SK-N-SH treated with all-trans-retinoic acid at 6 μM for 48 hours (cell line): ENCODE data around the gene POFUT1.

Source experiments
- ATAC-seq: fragments of 200-7000 bp; cut with Tn5 transposase; 3 replicates; pipeline ENCODE4 v1.9.1; 2020; ENCODE audit warnings: mild to moderate bottlenecking, moderate library complexity
- ARNTL ChIP-seq: fragments of 450-650 bp; formaldehyde crosslinking; IDR thresholded peaks from 2 replicates; pipeline ENCODE4 v1.5.0; 2020; ENCODE audit warnings: low read depth, mild to moderate bottlenecking, moderate library complexity, borderline replicate concordance
- BACH2 ChIP-seq: fragments of 250-450 bp; sonication (Bioruptor Pico); IDR thresholded peaks from 2 replicates; pipeline ENCODE4 v1.9.0; 2021; ENCODE audit warnings: mild to moderate bottlenecking, borderline replicate concordance
- CSDC2 ChIP-seq: fragments of 250-450 bp; sonication (Bioruptor Pico); IDR thresholded peaks from 2 replicates; pipeline ENCODE4 v1.5.0; 2020; ENCODE audit warnings: mild to moderate bottlenecking, moderate library complexity
- ESRRG ChIP-seq: fragments of 250-450 bp; sonication (Bioruptor Pico); IDR thresholded peaks from 2 replicates; pipeline ENCODE4 v1.6.1; 2021; ENCODE audit warnings: mild to moderate bottlenecking
- GLIS3 ChIP-seq: fragments of 250-450 bp; sonication (Bioruptor Pico); IDR thresholded peaks from 2 replicates; pipeline ENCODE4 v1.5.0; 2020; ENCODE audit warnings: mild to moderate bottlenecking, moderate library complexity
- ISL1 ChIP-seq: fragments of 250-450 bp; sonication (Bioruptor Pico); IDR thresholded peaks from 2 replicates; pipeline ENCODE4 v2.1.2; 2022; ENCODE audit warnings: mild to moderate bottlenecking, moderate library complexity
- OSR1 ChIP-seq: fragments of 250-450 bp; sonication (Bioruptor Pico); IDR thresholded peaks from 2 replicates; pipeline ENCODE4 v1.8.0; 2022; ENCODE audit warnings: moderate library complexity, mild to moderate bottlenecking, inconsistent platforms
- PPARA ChIP-seq: fragments of 250-450 bp; sonication (Bioruptor Pico); IDR thresholded peaks from 2 replicates; pipeline ENCODE4 v1.5.0; 2020; ENCODE audit warnings: mild to moderate bottlenecking, borderline replicate concordance
- RARB ChIP-seq: fragments of 250-450 bp; sonication (Bioruptor Pico); IDR thresholded peaks from 2 replicates; pipeline ENCODE4 v1.8.0; 2021; ENCODE audit warnings: mild to moderate bottlenecking, moderate library complexity
- TCF4 ChIP-seq: fragments of 250-450 bp; sonication (Bioruptor Pico); IDR thresholded peaks from 2 replicates; pipeline ENCODE4 v1.8.0; 2021; ENCODE audit warnings: mild to moderate bottlenecking, moderate library complexity, borderline replicate concordance
- TOX ChIP-seq: fragments of 250-450 bp; sonication (Bioruptor Pico); IDR thresholded peaks from 2 replicates; pipeline ENCODE4 v1.8.0; 2021; ENCODE audit warnings: mild to moderate bottlenecking, moderate library complexity, borderline replicate concordance
- ZC3H10 ChIP-seq: fragments of 250-450 bp; sonication (Bioruptor Pico); IDR thresholded peaks from 2 replicates; pipeline ENCODE4 v1.5.1; 2021; ENCODE audit warnings: mild to moderate bottlenecking, moderate library complexity
- ZFP3 ChIP-seq: fragments of 250-450 bp; sonication (Bioruptor Pico); IDR thresholded peaks from 2 replicates; pipeline ENCODE4 v1.5.0; 2020; ENCODE audit warnings: mild to moderate bottlenecking, moderate library complexity
- ZFP30 ChIP-seq: fragments of 450-650 bp; formaldehyde crosslinking; IDR thresholded peaks from 2 replicates; pipeline ENCODE4 v1.5.0; 2022; ENCODE audit warnings: mild to moderate bottlenecking, moderate library complexity
- ZNF565 ChIP-seq: fragments of 450-650 bp; formaldehyde crosslinking; conservative IDR thresholded peaks from 2 replicates; pipeline ENCODE4 v1.5.0; 2020; ENCODE audit warnings: low read depth, mild to moderate bottlenecking, moderate library complexity
- TF ChIP-seq, protein P1 (sequence below): fragments of 250-450 bp; sonication (Bioruptor Pico); IDR thresholded peaks from 2 replicates; pipeline ENCODE4 v1.5.0; 2020; ENCODE audit warnings: mild to moderate bottlenecking, moderate library complexity
- TF ChIP-seq, protein P2 (sequence below): fragments of 250-450 bp; sonication (Bioruptor Pico); IDR thresholded peaks from 2 replicates; pipeline ENCODE4 v1.5.1; 2021; ENCODE audit warnings: mild to moderate bottlenecking, moderate library complexity
- TF ChIP-seq, protein P3 (sequence below): fragments of 250-450 bp; sonication (Bioruptor Pico); IDR thresholded peaks from 2 replicates; pipeline ENCODE4 v1.8.0; 2020; ENCODE audit warnings: mild to moderate bottlenecking, moderate library complexity, borderline replicate concordance
- TF ChIP-seq, protein P4 (sequence below): fragments of 250-450 bp; sonication (Bioruptor Pico); IDR thresholded peaks from 2 replicates; pipeline ENCODE4 v1.8.0; 2021; ENCODE audit warnings: low read depth, mild to moderate bottlenecking, moderate library complexity, borderline replicate concordance

Gene POFUT1

DNA sequence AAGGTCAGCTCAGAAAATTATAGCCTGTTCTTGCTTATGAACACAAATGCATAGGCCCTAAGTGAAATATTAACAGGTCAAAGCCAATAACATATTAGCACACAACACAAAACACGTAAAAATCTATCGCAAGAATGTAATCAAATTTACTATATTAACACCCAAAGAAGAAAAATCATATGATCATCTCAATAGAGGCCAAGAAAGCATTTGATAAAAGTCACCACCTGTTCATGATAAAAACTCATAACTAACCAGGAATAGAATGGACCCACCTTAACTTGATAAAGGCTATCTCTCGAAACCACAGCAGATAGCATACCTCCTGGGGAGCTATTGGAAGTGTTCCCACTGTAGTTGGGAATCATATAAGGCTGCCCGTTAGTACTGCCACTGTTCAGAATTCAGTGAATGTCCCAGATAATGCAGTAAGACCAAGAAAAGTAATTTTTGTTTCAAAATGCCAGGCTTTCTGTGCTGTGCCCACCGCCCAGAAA lies 21.6 kb downstream of the POFUT1 start:
- no peak for ATAC-seq
- no peak for TF ChIP-seq GLIS3 (CRISPR knock-in tag)

DNA sequence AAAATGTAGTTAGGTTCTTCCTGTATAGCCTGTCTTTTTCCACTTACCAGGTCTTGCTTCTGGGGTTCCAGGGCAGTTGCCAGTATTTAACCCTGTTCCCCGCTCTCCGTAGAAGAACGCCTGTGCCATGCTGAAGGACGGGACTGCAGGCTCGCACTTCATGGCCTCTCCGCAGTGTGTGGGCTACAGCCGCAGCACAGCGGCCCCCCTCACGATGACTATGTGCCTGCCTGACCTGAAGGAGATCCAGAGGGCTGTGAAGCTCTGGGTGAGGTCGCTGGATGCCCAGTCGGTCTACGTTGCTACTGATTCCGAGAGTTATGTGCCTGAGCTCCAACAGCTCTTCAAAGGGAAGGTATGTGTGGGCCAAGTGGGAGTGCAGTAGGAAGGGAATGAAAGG lies 23.0 kb downstream of the POFUT1 start:
- TF ChIP-seq RARB, result no peak
- no peak for ATAC-seq

DNA sequence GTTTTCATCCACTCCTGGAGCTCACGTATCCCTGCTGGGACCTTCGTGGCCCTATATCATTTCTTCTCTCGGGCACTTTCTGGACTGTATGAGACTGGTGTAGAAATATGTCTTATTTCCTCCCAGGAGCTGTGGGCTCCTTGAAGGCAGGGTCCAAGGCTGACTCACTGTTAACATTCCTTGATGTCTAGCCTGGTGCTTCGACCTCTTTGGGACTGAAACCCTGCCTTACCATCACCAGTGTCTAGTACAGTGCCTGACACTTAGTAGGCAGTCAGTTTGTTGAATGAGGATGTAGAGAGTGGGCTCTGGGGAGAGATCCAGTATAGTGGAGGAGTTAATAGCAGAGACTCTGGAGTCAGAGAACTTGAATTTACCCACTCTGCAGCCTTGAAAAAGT lies 23.6 kb downstream of the POFUT1 start:
- ATAC-seq, result no peak
- TF ChIP-seq ESRRG, result no peak
- TF ChIP-seq BACH2 (CRISPR knock-in tag), result no peak
- TF ChIP-seq, protein P1, sequence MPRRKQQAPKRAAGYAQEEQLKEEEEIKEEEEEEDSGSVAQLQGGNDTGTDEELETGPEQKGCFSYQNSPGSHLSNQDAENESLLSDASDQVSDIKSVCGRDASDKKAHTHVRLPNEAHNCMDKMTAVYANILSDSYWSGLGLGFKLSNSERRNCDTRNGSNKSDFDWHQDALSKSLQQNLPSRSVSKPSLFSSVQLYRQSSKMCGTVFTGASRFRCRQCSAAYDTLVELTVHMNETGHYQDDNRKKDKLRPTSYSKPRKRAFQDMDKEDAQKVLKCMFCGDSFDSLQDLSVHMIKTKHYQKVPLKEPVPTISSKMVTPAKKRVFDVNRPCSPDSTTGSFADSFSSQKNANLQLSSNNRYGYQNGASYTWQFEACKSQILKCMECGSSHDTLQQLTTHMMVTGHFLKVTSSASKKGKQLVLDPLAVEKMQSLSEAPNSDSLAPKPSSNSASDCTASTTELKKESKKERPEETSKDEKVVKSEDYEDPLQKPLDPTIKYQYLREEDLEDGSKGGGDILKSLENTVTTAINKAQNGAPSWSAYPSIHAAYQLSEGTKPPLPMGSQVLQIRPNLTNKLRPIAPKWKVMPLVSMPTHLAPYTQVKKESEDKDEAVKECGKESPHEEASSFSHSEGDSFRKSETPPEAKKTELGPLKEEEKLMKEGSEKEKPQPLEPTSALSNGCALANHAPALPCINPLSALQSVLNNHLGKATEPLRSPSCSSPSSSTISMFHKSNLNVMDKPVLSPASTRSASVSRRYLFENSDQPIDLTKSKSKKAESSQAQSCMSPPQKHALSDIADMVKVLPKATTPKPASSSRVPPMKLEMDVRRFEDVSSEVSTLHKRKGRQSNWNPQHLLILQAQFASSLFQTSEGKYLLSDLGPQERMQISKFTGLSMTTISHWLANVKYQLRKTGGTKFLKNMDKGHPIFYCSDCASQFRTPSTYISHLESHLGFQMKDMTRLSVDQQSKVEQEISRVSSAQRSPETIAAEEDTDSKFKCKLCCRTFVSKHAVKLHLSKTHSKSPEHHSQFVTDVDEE (CRISPR knock-in tag), result no peak
- no peak for TF ChIP-seq GLIS3 (CRISPR knock-in tag)

DNA sequence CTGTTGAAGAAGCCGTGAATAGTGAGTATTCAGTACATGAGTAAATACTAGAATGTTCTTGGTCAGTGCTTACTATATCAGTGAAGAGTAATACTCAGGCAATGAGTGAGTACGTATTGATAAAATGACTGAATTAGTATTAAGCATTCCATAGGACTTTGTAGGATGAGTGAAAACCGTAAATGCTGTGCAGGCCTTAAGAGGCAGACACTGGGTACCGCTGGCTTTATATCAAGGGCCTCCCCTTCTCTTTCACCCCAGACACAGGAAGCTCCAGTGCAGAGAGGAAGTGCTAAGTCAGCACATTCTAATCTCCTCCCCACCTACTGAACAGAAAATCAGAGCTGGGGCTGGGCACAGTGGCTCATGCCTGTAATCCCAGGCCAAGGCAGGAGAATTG lies 24.2 kb downstream of the POFUT1 start:
- ATAC-seq, result no peak
- TF ChIP-seq, protein P2, sequence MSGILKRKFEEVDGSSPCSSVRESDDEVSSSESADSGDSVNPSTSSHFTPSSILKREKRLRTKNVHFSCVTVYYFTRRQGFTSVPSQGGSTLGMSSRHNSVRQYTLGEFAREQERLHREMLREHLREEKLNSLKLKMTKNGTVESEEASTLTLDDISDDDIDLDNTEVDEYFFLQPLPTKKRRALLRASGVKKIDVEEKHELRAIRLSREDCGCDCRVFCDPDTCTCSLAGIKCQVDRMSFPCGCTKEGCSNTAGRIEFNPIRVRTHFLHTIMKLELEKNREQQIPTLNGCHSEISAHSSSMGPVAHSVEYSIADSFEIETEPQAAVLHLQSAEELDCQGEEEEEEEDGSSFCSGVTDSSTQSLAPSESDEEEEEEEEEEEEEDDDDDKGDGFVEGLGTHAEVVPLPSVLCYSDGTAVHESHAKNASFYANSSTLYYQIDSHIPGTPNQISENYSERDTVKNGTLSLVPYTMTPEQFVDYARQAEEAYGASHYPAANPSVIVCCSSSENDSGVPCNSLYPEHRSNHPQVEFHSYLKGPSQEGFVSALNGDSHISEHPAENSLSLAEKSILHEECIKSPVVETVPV (CRISPR knock-in tag), result no peak
- TF ChIP-seq ESRRG (no peak), PPARA (CRISPR knock-in tag) (no peak), OSR1 (no peak), RARB (no peak), ZC3H10 (no peak), GLIS3 (CRISPR knock-in tag) (no peak), TCF4 (CRISPR knock-in tag) (no peak), ZFP3 (CRISPR knock-in tag) (no peak), ISL1 (no peak), ARNTL (CRISPR knock-in tag) (no peak), ZFP30 (no peak), TOX (no peak), ZNF565 (CRISPR knock-in tag) (no peak), CSDC2 (CRISPR knock-in tag) (no peak)
- TF ChIP-seq, protein P3, sequence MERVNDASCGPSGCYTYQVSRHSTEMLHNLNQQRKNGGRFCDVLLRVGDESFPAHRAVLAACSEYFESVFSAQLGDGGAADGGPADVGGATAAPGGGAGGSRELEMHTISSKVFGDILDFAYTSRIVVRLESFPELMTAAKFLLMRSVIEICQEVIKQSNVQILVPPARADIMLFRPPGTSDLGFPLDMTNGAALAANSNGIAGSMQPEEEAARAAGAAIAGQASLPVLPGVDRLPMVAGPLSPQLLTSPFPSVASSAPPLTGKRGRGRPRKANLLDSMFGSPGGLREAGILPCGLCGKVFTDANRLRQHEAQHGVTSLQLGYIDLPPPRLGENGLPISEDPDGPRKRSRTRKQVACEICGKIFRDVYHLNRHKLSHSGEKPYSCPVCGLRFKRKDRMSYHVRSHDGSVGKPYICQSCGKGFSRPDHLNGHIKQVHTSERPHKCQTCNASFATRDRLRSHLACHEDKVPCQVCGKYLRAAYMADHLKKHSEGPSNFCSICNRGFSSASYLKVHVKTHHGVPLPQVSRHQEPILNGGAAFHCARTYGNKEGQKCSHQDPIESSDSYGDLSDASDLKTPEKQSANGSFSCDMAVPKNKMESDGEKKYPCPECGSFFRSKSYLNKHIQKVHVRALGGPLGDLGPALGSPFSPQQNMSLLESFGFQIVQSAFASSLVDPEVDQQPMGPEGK (CRISPR knock-in tag), result no peak
- TF ChIP-seq, protein P1 (CRISPR knock-in tag), result no peak
- TF ChIP-seq, protein P4, sequence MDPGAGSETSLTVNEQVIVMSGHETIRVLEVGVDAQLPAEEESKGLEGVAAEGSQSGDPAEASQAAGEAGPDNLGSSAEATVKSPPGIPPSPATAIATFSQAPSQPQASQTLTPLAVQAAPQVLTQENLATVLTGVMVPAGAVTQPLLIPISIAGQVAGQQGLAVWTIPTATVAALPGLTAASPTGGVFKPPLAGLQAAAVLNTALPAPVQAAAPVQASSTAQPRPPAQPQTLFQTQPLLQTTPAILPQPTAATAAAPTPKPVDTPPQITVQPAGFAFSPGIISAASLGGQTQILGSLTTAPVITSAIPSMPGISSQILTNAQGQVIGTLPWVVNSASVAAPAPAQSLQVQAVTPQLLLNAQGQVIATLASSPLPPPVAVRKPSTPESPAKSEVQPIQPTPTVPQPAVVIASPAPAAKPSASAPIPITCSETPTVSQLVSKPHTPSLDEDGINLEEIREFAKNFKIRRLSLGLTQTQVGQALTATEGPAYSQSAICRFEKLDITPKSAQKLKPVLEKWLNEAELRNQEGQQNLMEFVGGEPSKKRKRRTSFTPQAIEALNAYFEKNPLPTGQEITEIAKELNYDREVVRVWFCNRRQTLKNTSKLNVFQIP (CRISPR knock-in tag), result no peak
